Measurements from ENCODE around the gene IPMK.

Gene IPMK

DNA sequence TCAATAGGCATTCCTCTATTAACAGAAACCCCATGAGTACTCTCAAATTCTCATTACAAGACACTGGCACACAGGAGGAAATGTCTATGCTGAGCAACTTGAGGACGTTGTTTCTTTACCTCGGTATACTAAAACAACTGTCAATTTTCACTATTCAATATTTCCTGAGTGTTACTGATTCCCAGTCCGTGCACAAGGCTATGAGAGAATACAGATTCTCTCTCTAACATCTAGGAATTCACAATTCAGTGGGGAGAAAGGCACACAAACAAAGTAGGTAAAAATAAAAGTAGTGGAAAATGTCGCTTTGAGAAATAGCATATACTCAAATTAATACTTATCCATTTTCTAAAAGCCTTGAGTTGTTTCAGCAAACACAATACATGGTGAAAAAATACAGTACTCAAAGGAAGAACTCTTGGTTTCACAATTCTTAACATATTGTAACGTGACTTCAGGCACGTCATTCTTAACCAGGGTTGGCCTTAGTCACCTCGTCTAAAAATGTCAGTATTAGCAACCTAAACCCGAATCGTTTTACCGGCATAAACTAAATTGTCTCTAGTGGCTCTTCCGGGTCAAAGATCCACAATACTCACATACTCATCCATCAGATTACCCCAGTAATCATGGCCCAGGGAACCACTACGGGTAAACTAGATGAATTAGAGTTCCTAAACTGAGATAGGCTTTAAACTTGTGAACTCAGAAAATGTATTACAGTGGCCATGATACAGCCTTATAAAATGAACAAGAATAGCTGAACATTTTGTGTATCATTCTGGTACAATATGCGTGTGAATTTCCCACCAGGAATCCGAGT lies 1.5 kb downstream of the IPMK start:
- peaks cover 14% of the 10 kb centered on the region; the same call in 1 of the 2 replicates for H4K20me1 ChIP-seq (ENCODE audit: insufficient read depth, low read length)
- H3K4me3 ChIP-seq (ENCODE audit: low read depth in 1 of 2, low read length in 2 of 2), result peak overlapping the region; percentile 51 to 83
- peaks cover 46% of the 10 kb centered on the region for H3K4me1 ChIP-seq (ENCODE audit: insufficient read depth, low read length)
- TF ChIP-seq CTCF (IDR thresholded peaks at IDR 0.05; ENCODE audit: borderline replicate concordance, extremely low read depth, low read length, poor library complexity, severe bottlenecking), result no peak
- TF ChIP-seq EZH2 (IDR thresholded peaks at IDR 0.05; ENCODE audit: borderline replicate concordance, low read depth, low read length, severe bottlenecking), result no peak
- ATAC-seq (ENCODE audit: insufficient read depth, low read depth), result no peak
- H3K27me3 ChIP-seq (ENCODE audit: insufficient read depth, low read length, poor library complexity), result no peaks in the 10 kb centered on the region
- H3K9ac ChIP-seq (ENCODE audit: low read depth, low read length), result peak overlapping the region; percentile 70
- peaks cover 84% of the 10 kb centered on the region for H3K79me2 ChIP-seq (ENCODE audit: insufficient read depth, low read length)
- DNase-seq, result no peak
- H3K27ac ChIP-seq (ENCODE audit: low read length), result peak overlapping the region; percentile 81
- peak overlapping the region; percentile 68 for H2AFZ ChIP-seq (ENCODE audit: low read depth, low read length)
- H3K9me3 ChIP-seq (ENCODE audit: insufficient read depth, low read length, severe bottlenecking), result no peaks in the 10 kb centered on the region
- peak overlapping the region; percentile 82 for H3K4me2 ChIP-seq (ENCODE audit: insufficient read depth, low read length)
- H3K36me3 ChIP-seq (ENCODE audit: insufficient read depth, low read length), result no peaks in the 10 kb centered on the region; the same call in 1 of the 2 replicates

DNA sequence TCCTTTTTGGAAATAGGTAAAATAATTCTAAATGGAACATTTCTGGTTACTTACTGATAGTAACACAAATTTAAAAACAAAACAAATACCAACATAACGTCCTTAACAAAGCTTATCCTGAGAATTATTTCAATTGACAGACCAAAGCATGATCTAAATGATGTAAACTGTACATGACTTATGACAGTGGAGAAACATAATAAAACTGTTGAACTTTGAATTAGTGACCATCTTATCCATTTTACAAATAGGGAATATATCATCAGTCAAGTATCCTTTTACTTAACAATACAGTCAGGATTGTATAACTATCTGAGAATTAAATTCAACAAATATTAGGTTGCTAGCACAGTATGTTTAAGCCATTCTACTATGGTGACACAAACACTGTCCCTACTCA lies 2.4 kb downstream of the IPMK start:
- Histone ChIP-seq H3K4me2 (ENCODE audit: insufficient read depth, low read length) (peak overlapping the region; percentile 82), H3K27ac (ENCODE audit: low read length) (peak overlapping the region; percentile 81), H3K79me2 (ENCODE audit: insufficient read depth, low read length) (peaks cover 86% of the 10 kb centered on the region), H4K20me1 (ENCODE audit: insufficient read depth, low read length) (peaks cover 14% of the 10 kb centered on the region; the same call in 1 of the 2 replicates), H3K9me3 (ENCODE audit: insufficient read depth, low read length, severe bottlenecking) (no peaks in the 10 kb centered on the region), H3K36me3 (ENCODE audit: insufficient read depth, low read length) (no peaks in the 10 kb centered on the region; the same call in 1 of the 2 replicates), H2AFZ (ENCODE audit: low read depth, low read length) (0 out of 2 replicates have a peak overlapping the region, but pooled peaks have one; percentile 26), H3K4me3 (ENCODE audit: low read depth in 1 of 2, low read length in 2 of 2) (peak overlapping the region; percentile 51 to 83), H3K4me1 (ENCODE audit: insufficient read depth, low read length) (peaks cover 40% of the 10 kb centered on the region), H3K9ac (ENCODE audit: low read depth, low read length) (peak overlapping the region; percentile 70), H3K27me3 (ENCODE audit: insufficient read depth, low read length, poor library complexity) (no peaks in the 10 kb centered on the region)
- DNase-seq (no peak), ATAC-seq (ENCODE audit: insufficient read depth, low read depth) (no peak)
- TF ChIP-seq EZH2 (IDR thresholded peaks at IDR 0.05; ENCODE audit: borderline replicate concordance, low read depth, low read length, severe bottlenecking) (no peak), CTCF (IDR thresholded peaks at IDR 0.05; ENCODE audit: borderline replicate concordance, extremely low read depth, low read length, poor library complexity, severe bottlenecking) (no peak)

GRCh38 chr10:58264780-58265179 lies 2.9 kb downstream of the IPMK start:
- H3K4me3 ChIP-seq (ENCODE audit: low read depth in 1 of 2, low read length in 2 of 2), result peak overlapping the region; percentile 51 to 83
- H4K20me1 ChIP-seq (ENCODE audit: insufficient read depth, low read length), result peaks cover 14% of the 10 kb centered on the region; the same call in 1 of the 2 replicates
- ATAC-seq (ENCODE audit: insufficient read depth, low read depth) (no peak), DNase-seq (no peak)
- peaks cover 35% of the 10 kb centered on the region for H3K4me1 ChIP-seq (ENCODE audit: insufficient read depth, low read length)
- peak overlapping the region; percentile 82 for H3K4me2 ChIP-seq (ENCODE audit: insufficient read depth, low read length)
- H2AFZ ChIP-seq (ENCODE audit: low read depth, low read length), result 0 out of 2 replicates have a peak overlapping the region, but pooled peaks have one; percentile 26
- H3K79me2 ChIP-seq (ENCODE audit: insufficient read depth, low read length), result peaks cover 86% of the 10 kb centered on the region
- TF ChIP-seq CTCF (IDR thresholded peaks at IDR 0.05; ENCODE audit: borderline replicate concordance, extremely low read depth, low read length, poor library complexity, severe bottlenecking) (no peak), EZH2 (IDR thresholded peaks at IDR 0.05; ENCODE audit: borderline replicate concordance, low read depth, low read length, severe bottlenecking) (no peak)
- H3K9me3 ChIP-seq (ENCODE audit: insufficient read depth, low read length, severe bottlenecking), result no peaks in the 10 kb centered on the region
- no peaks in the 10 kb centered on the region for H3K27me3 ChIP-seq (ENCODE audit: insufficient read depth, low read length, poor library complexity)
- H3K9ac ChIP-seq (ENCODE audit: low read depth, low read length), result peak overlapping the region; percentile 70
- H3K36me3 ChIP-seq (ENCODE audit: insufficient read depth, low read length), result no peaks in the 10 kb centered on the region; the same call in 1 of the 2 replicates
- peak overlapping the region; percentile 81 for H3K27ac ChIP-seq (ENCODE audit: low read length)

Data from DND-41 (cell line).